CD14-positive monocyte (primary cell): Measurements from ENCODE around the gene FHOD3. TPM values are rescaled to one million over a fixed set of nuclear protein-coding genes. Genes with fewer than 3 reads are reported as not detected.

Experiments
- DNase-seq, 3 donors: peaks; one replicate each; pipeline ENCODE4 v3.0.0-alpha.2; 2011 to 2022
- H2AFZ ChIP-seq: 2 replicates; pipeline ENCODE4 v1.6.0; 2012; ENCODE audit warnings: mild to moderate bottlenecking, low read depth, low read length, inconsistent platforms; ENCODE audit not compliant: insufficient read depth, poor library complexity, severe bottlenecking
- H3K27ac ChIP-seq, 2 donors: 1 replicate in 1 of 2; 2 replicates in 1 of 2; pipeline ENCODE4 v1.5.1; 2012 to 2013; ENCODE audit warnings: low read length in 2 of 2, control low read depth in 1 of 2, inconsistent platforms in 1 of 2, low read depth in 1 of 2, mild to moderate bottlenecking in 1 of 2
- H3K27me3 ChIP-seq, 2 donors: one replicate each; pipeline versions ENCODE4 v1.6.0 to v1.6.1; 2011 to 2013; ENCODE audit warnings: low read length in 2 of 2; ENCODE audit not compliant: control insufficient read depth in 2 of 2, insufficient read depth in 2 of 2
- H3K36me3 ChIP-seq, 2 donors: replicated peaks in 1 of 2; 1 replicate in 1 of 2; 2 replicates in 1 of 2; pipeline versions ENCODE4 v1.5.1 to v1.6.1; 2012 to 2013; ENCODE audit warnings: low read length in 2 of 2, control low read depth in 1 of 2, inconsistent platforms in 1 of 2, mild to moderate bottlenecking in 1 of 2; ENCODE audit not compliant: insufficient read depth in 2 of 2, control insufficient read depth in 1 of 2
- H3K4me1 ChIP-seq, 2 donors: 1 replicate in 1 of 2; 2 replicates in 1 of 2; pipeline versions ENCODE4 v1.5.1 to v1.6.1; 2012 to 2013; ENCODE audit warnings: low read length in 2 of 2, control low read depth in 1 of 2, inconsistent platforms in 1 of 2, mild to moderate bottlenecking in 1 of 2, moderate library complexity in 1 of 2; ENCODE audit not compliant: insufficient read depth in 2 of 2, control insufficient read depth in 1 of 2
- H3K4me2 ChIP-seq: replicated peaks from 2 replicates; pipeline ENCODE3; 2012; ENCODE audit warnings: low read length, moderate library complexity, mild to moderate bottlenecking; ENCODE audit not compliant: poor library complexity, severe bottlenecking; ENCODE audit errors: extremely low read depth
- H3K4me3 ChIP-seq, 3 experiments: fragments of 200-600 bp in 1 of 3; sonication (generic) in 1 of 3; replicated peaks in 1 of 3; 1 replicate in 2 of 3; 2 replicates in 1 of 3; pipeline ENCODE4 v1.5.1; 2011 to 2013; ENCODE audit warnings: low read length in 3 of 3, mild to moderate bottlenecking in 3 of 3, control low read depth in 2 of 3, low read depth in 2 of 3, inconsistent platforms in 1 of 3, moderate library complexity in 1 of 3
- H3K79me2 ChIP-seq: 2 replicates; pipeline ENCODE4 v1.6.0; 2012; ENCODE audit warnings: mild to moderate bottlenecking, control low read depth, inconsistent platforms, low read length, moderate library complexity; ENCODE audit not compliant: insufficient read depth
- H3K9ac ChIP-seq: 2 replicates; pipeline ENCODE4 v1.6.0; 2017; ENCODE audit warnings: low read length, mild to moderate bottlenecking; ENCODE audit not compliant: insufficient read depth, poor library complexity, severe bottlenecking
- H3K9me3 ChIP-seq, 2 donors: replicated peaks in 1 of 2; 1 replicate in 1 of 2; 2 replicates in 1 of 2; pipeline versions ENCODE4 v1.5.1 to v1.6.1; 2012 to 2013; ENCODE audit warnings: low read length in 2 of 2, control low read depth in 1 of 2; ENCODE audit not compliant: control insufficient read depth in 1 of 2, insufficient read depth in 1 of 2
- H4K20me1 ChIP-seq: 2 replicates; pipeline ENCODE4 v1.6.0; 2012; ENCODE audit warnings: mild to moderate bottlenecking, low read length, control low read depth, moderate library complexity; ENCODE audit not compliant: insufficient read depth
- H3K27ac Mint-ChIP-seq, 7 donors: one replicate each; pipeline ENCODE4 v1.8.0; 2020; ENCODE audit warnings: mild to moderate bottlenecking in 7 of 7, mixed read lengths in 7 of 7, moderate library complexity in 6 of 7, inconsistent platforms in 2 of 7
- H3K27me3 Mint-ChIP-seq, 3 donors: one replicate each; pipeline ENCODE4 v1.8.0; 2021 to 2022; ENCODE audit warnings: low read depth in 3 of 3, mild to moderate bottlenecking in 3 of 3, mixed read lengths in 3 of 3, moderate library complexity in 3 of 3, inconsistent platforms in 1 of 3
- H3K36me3 Mint-ChIP-seq, 2 donors: one replicate each; pipeline ENCODE4 v1.8.0; 2020; ENCODE audit warnings: mixed read lengths in 2 of 2, inconsistent platforms in 1 of 2, mild to moderate bottlenecking in 1 of 2
- H3K4me1 Mint-ChIP-seq: one replicate; pipeline ENCODE4 v1.8.0; 2020; ENCODE audit warnings: mild to moderate bottlenecking, mixed read lengths
- H3K4me3 Mint-ChIP-seq, 2 donors: one replicate each; pipeline ENCODE4 v1.8.0; 2020; ENCODE audit warnings: mild to moderate bottlenecking in 2 of 2, mixed read lengths in 2 of 2, moderate library complexity in 1 of 2
- H3K9me3 Mint-ChIP-seq, 7 donors: one replicate each; pipeline ENCODE4 v1.8.0; 2020 to 2022; ENCODE audit warnings: mixed read lengths in 7 of 7, mild to moderate bottlenecking in 6 of 7, moderate library complexity in 6 of 7, inconsistent platforms in 2 of 7
- CTCF ChIP-seq: fragments of 200-600 bp; IDR thresholded peaks from one replicate; pipeline ENCODE4 v1.8.0; 2022; ENCODE audit warnings: antibody characterized with exemption, mild to moderate bottlenecking
- WGBS: methylation state at CpG from one replicate; pipeline ENCODE4 v1.1.5; 2013; ENCODE audit warnings: missing lambda C conversion rate; ENCODE audit not compliant: insufficient coverage; 5-methylcytosine and 5-hydroxymethylcytosine counted together
- intact Hi-C, 2 donors: fragments of 100-400 bp; cut with micrococcal nuclease; formaldehyde crosslinking; loops; one replicate each; pipeline versions ENCODE4 v1.15.0 to v1.15.1; 2023
- polyA plus RNA-seq, 3 donors: library from polyadenylated mRNA; depleted of rRNA in 1 of 3; unstranded in 2 of 3; stranded (reverse) in 1 of 3; fragments of 300-500 nt in 2 of 3; fragments of >200 nt in 1 of 3; fragmentation: Illumina TruSeq in 2 of 3; gene quantifications; 1 replicate in 2 of 3; 2 replicates in 1 of 3; pipeline ENCODE4 v1.2.3, GENCODE V29; 2012 to 2021

Gene FHOD3
- polyA plus RNA-seq, 3 donors, result not detected

GRCh38 chr18:36499938-36500337 lies 202.4 kb downstream of the FHOD3 start:
- no peak overlapping the region for H3K4me3 ChIP-seq
- Mint-ChIP-seq H3K27ac (no peak overlapping the region), H3K9me3 (peaks cover 0 to 12% (median 5%) of the 10 kb centered on the region in 7 donors), H3K27me3 (peaks cover 0 to 2% (median 0%) of the 10 kb centered on the region in 3 donors), H3K36me3 (no peaks in the 10 kb centered on the region), H3K4me3 (no peak overlapping the region), H3K4me1 (no peaks in the 10 kb centered on the region)
- no peak overlapping the region for H3K4me2 ChIP-seq
- H4K20me1 ChIP-seq, result no peaks in the 10 kb centered on the region
- H3K4me1 ChIP-seq, result no peaks in the 10 kb centered on the region
- no peak for TF ChIP-seq CTCF
- H3K36me3 ChIP-seq, result no peaks in the 10 kb centered on the region
- DNase-seq, result peak in 1 of 3 donors; percentile 7
- WGBS, result 0% methylated on average over 3 of the region's 3 CpGs
- no peak overlapping the region for H3K9ac ChIP-seq
- no peak overlapping the region for H3K27ac ChIP-seq
- intact Hi-C loops, result no loop called here
- H2AFZ ChIP-seq, result no peak overlapping the region
- no peaks in the 10 kb centered on the region for H3K9me3 ChIP-seq
- no peaks in the 10 kb centered on the region for H3K79me2 ChIP-seq
- no peaks in the 10 kb centered on the region for H3K27me3 ChIP-seq

GRCh38 chr18:36501100-36501499 lies 203.6 kb downstream of the FHOD3 start:
- Mint-ChIP-seq H3K9me3 (peaks cover 0 to 12% (median 5%) of the 10 kb centered on the region in 7 donors), H3K4me1 (no peaks in the 10 kb centered on the region), H3K36me3 (no peaks in the 10 kb centered on the region), H3K4me3 (no peak overlapping the region), H3K27ac (no peak overlapping the region), H3K27me3 (peaks cover 0 to 2% (median 0%) of the 10 kb centered on the region in 3 donors)
- intact Hi-C loops, result no loop called here
- Histone ChIP-seq H3K79me2 (no peaks in the 10 kb centered on the region), H3K27ac (no peak overlapping the region), H3K4me3 (no peak overlapping the region), H3K9ac (no peak overlapping the region), H3K36me3 (no peaks in the 10 kb centered on the region), H3K9me3 (no peaks in the 10 kb centered on the region), H3K4me2 (no peak overlapping the region), H2AFZ (no peak overlapping the region), H3K27me3 (no peaks in the 10 kb centered on the region), H4K20me1 (no peaks in the 10 kb centered on the region), H3K4me1 (no peaks in the 10 kb centered on the region)
- WGBS, result 78% methylated on average over 2 of the region's 2 CpGs
- DNase-seq, result no peak
- no peak for TF ChIP-seq CTCF
